K562 (cell line): ENCODE measurements around the gene CACNA2D4. TPM values are rescaled to one million over a fixed set of nuclear protein-coding genes. Genes with fewer than 3 reads are reported as not detected.

Experiments
- ATAC-seq: fragments of 200-7000 bp; cut with Tn5 transposase; 3 replicates; pipeline ENCODE4 v1.9.1; 2020; ENCODE audit warnings: moderate library complexity
- BruUV-seq: library from RNA; stranded (reverse); fragments of 400-500 nt; replicated peaks from 2 replicates; lab custom pipeline; 2021; lab: Mats Ljungman, UMichigan
- CTCF ChIA-PET: fragments of 300-600 bp; formaldehyde crosslinking; extraction: SDS; loops from one replicate; lab custom pipeline; 2021; ENCODE audit warnings: low intra/inter-chr PET ratio; lab: Yijun Ruan, JAX
- POLR2A ChIA-PET: fragments of 300-600, 350-650 bp; sonication (Branson Sonifier 250); formaldehyde crosslinking; extraction: SDS; loops from one replicate; lab custom pipeline; 2021; ENCODE audit warnings: antibody characterized with exemption, inconsistent platforms; lab: Yijun Ruan, JAX
- DNase-seq, 4 experiments: peaks; one replicate each; pipeline versions ENCODE4 v3.0.0 to v3.0.0-alpha.2; 2011 to 2018; ENCODE audit warnings: low spot score in 3 of 4, mixed read lengths in 3 of 4; ENCODE audit errors: extremely low read depth in 1 of 4
- FAIRE-seq: peaks from 2 replicates; lab custom pipeline; 2011; peaks lifted over from hg19 to GRCh38; lab: Jason Lieb, UNC
- H2AFZ ChIP-seq: 2 replicates; pipeline ENCODE4 v1.6.0; 2011; ENCODE audit warnings: low read depth, low read length, control low read depth, inconsistent platforms
- H3K27ac ChIP-seq: fragments of 200-600 bp; 3 replicates; pipeline ENCODE4 v1.8.0; 2011; ENCODE audit warnings: low read depth, mild to moderate bottlenecking, control low read depth, inconsistent platforms, low read length, moderate library complexity, mixed read lengths; ENCODE audit errors: extremely low read depth
- H3K27me3 ChIP-seq, 2 experiments: fragments of 300-600 bp in 1 of 2; 2 replicates in 1 of 2; 3 replicates in 1 of 2; pipeline versions ENCODE4 v1.6.0 to v1.8.0; 2011; ENCODE audit warnings: inconsistent platforms in 2 of 2, low read length in 2 of 2, mild to moderate bottlenecking in 1 of 2, mixed read lengths in 1 of 2, moderate library complexity in 1 of 2; ENCODE audit not compliant: control insufficient read depth in 2 of 2, insufficient read depth in 2 of 2
- H3K36me3 ChIP-seq: fragments of 300-600 bp; 3 replicates; pipeline ENCODE4 v1.8.0; 2011; ENCODE audit warnings: mild to moderate bottlenecking, low read length, inconsistent platforms; ENCODE audit not compliant: control insufficient read depth, insufficient read depth
- H3K4me1 ChIP-seq, 2 experiments: fragments of 200-600 bp in 1 of 2; replicated peaks in 1 of 2; 2 replicates in 1 of 2; 3 replicates in 1 of 2; pipeline versions ENCODE4 v1.5.1 to v1.8.0; 2011; ENCODE audit warnings: inconsistent platforms in 2 of 2, low read length in 2 of 2, mild to moderate bottlenecking in 1 of 2, mixed read lengths in 1 of 2, moderate library complexity in 1 of 2; ENCODE audit not compliant: control insufficient read depth in 2 of 2, insufficient read depth in 2 of 2
- H3K4me2 ChIP-seq: 2 replicates; pipeline ENCODE4 v1.6.1; 2011; ENCODE audit warnings: low read length, control low read depth, inconsistent platforms, mixed read lengths; ENCODE audit not compliant: insufficient read depth
- H3K4me3 ChIP-seq: fragments of 200-600 bp; sonication (generic), shearing (Covaris generic); 2 replicates; pipeline ENCODE4 v1.5.1; 2016; ENCODE audit warnings: control low read depth, inconsistent platforms
- H3K79me2 ChIP-seq: fragments of 200-600 bp; 3 replicates; pipeline ENCODE4 v1.8.0; 2011; ENCODE audit warnings: low read length, inconsistent platforms; ENCODE audit not compliant: control insufficient read depth, insufficient read depth
- H3K9ac ChIP-seq, 2 experiments: 2 replicates each; pipeline versions ENCODE4 v1.6.0 to v1.6.1; 2011; ENCODE audit warnings: low read depth in 2 of 2, low read length in 2 of 2, control low read depth in 1 of 2, inconsistent platforms in 1 of 2, mild to moderate bottlenecking in 1 of 2, mixed read lengths in 1 of 2; ENCODE audit not compliant: insufficient read depth in 1 of 2
- H3K9me1 ChIP-seq: one replicate; pipeline ENCODE4 v1.6.0; 2011; ENCODE audit warnings: inconsistent platforms, mild to moderate bottlenecking, low read length, moderate library complexity; ENCODE audit not compliant: control insufficient read depth, insufficient read depth
- H3K9me3 ChIP-seq: replicated peaks from 2 replicates; pipeline ENCODE4 v1.5.1; 2011; ENCODE audit warnings: low read depth, low read length, inconsistent platforms; ENCODE audit not compliant: control insufficient read depth, insufficient read depth
- H4K20me1 ChIP-seq: replicated peaks from 2 replicates; pipeline ENCODE4 v1.6.1; 2011; ENCODE audit warnings: low read length, inconsistent platforms, mixed read lengths; ENCODE audit not compliant: control insufficient read depth, insufficient read depth
- CHD4 ChIP-seq: fragments of 200-600 bp; sonication (generic); IDR thresholded peaks from 3 replicates; pipeline ENCODE4 v1.6.1; 2012; ENCODE audit warnings: low read depth, mild to moderate bottlenecking, mixed read lengths, low read length, inconsistent platforms; ENCODE audit not compliant: insufficient read depth, insufficient replicate concordance, poor library complexity, severe bottlenecking
- FOSL1 ChIP-seq: fragments of 200-800 bp; sonication (Bioruptor generic); conservative IDR thresholded peaks from 2 replicates; pipeline ENCODE4 v1.6.1; 2016; ENCODE audit warnings: missing genetic modification characterization, missing compliant biosample characterization
- GATAD2B ChIP-seq: fragments of 450-650 bp; IDR thresholded peaks from 2 replicates; pipeline ENCODE4 v1.6.1; 2017; ENCODE audit warnings: mild to moderate bottlenecking, borderline replicate concordance
- GTF2F1 ChIP-seq: IDR thresholded peaks from 2 replicates; pipeline ENCODE4 v1.6.1; 2011; ENCODE audit warnings: low read depth, low read length, improper control_type of control experiment
- HNRNPUL1 ChIP-seq: fragments of 200-400 bp; formaldehyde crosslinking; IDR thresholded peaks from 2 replicates; pipeline ENCODE4 v1.6.1; 2017; ENCODE audit warnings: low read length
- LCOR ChIP-seq: sonication (generic); formaldehyde crosslinking; IDR thresholded peaks from 2 replicates; pipeline ENCODE4 v1.8.0; 2022; ENCODE audit warnings: mild to moderate bottlenecking, missing genetic modification reagents
- NR1H2 ChIP-seq: sonication (generic); formaldehyde crosslinking; IDR thresholded peaks from 2 replicates; pipeline ENCODE4 v1.4.0; 2020; ENCODE audit warnings: mild to moderate bottlenecking, missing genetic modification reagents
- ZNF445 ChIP-seq: fragments of 250-450 bp; sonication (Bioruptor Pico); IDR thresholded peaks from 2 replicates; pipeline ENCODE4 v1.4.0; 2020; ENCODE audit warnings: low read depth, mild to moderate bottlenecking, moderate library complexity
- WGBS: fragments of 100-300 bp; shearing (Covaris generic); methylation state at CpG from one replicate; pipeline ENCODE4 v1.1.6; 2016; ENCODE audit warnings: low coverage, mixed read lengths; ENCODE audit not compliant: insufficient coverage; ENCODE audit errors: missing lambda C conversion rate; 5-methylcytosine and 5-hydroxymethylcytosine counted together
- in situ Hi-C: fragments of 300-500 bp; cut with MboI; formaldehyde crosslinking; loops from 4 replicates; pipeline ENCODE4 v1.15.0; 2018; ENCODE audit warnings: inconsistent platforms, mixed read lengths
- intact Hi-C: fragments of 100-400 bp; cut with micrococcal nuclease; formaldehyde crosslinking; loops from 2 replicates; pipeline ENCODE4 v1.14.2; 2022
- polyA plus RNA-seq, 8 experiments: library from polyadenylated mRNA; depleted of rRNA in 4 of 8; stranded (reverse) in 5 of 8; unstranded in 3 of 8; fragments of >200 nt; fragmentation: Nextera tagmentation in 2 of 8; fragmentation: Illumina TruSeq in 1 of 8; extraction: Ambion mirVana in 2 of 8; extraction: Trizol in 1 of 8; gene quantifications; 2 replicates each; pipeline versions ENCODE4 v1.2.1 to v1.2.3, GENCODE V29; 2011 to 2014; ENCODE audit warnings: inconsistent platforms in 1 of 8, missing spikeins in 1 of 8
- total RNA-seq, 7 experiments: library from RNA; depleted of rRNA in 6 of 7; stranded (reverse); fragments of >200 nt in 6 of 7; fragmentation: Illumina TruSeq in 2 of 7; extraction: Trizol in 2 of 7; gene quantifications; 2 replicates each; pipeline versions ENCODE4 v1.2.1 to v1.2.3, GENCODE V29; 2011 to 2021; ENCODE audit warnings: low replicate concordance in 1 of 7
- TF ChIP-seq, protein P1 (sequence below): fragments of 450-650 bp; IDR thresholded peaks from 2 replicates; pipeline ENCODE4 v1.6.1; 2018; ENCODE audit warnings: mild to moderate bottlenecking, low read depth; ENCODE audit not compliant: partially characterized antibody

Gene CACNA2D4
- total and polyA plus RNA-seq, 9 of the 15 experiments (the other 6 are each of a cell fraction or from before 2014, with no cell fraction given) = 0.04 to 0.69 (median 0.40) TPM; not detected in 3

DNA sequence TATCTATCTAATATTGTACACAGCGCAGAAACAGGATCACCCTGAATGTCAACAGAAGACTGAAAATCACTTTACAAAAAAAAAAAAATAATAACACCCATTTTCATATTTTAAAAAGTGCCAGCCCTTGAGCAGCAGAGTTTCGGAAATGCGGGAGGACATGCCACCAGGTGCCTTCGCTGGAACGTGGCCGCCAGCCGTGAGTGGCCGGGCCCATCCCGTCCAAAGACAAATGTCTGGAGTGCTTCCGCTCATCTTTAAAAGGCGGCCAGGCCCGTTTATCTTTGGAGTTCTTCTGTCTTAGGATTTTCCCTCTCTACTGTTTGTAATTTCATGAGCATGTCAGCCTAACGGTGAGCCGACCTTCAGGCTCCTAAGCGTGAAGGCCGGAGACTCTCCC lies 54.6 kb downstream of the CACNA2D4 start:
- Histone ChIP-seq H3K4me3 (no peak overlapping the region), H3K4me2 (no peak overlapping the region), H3K4me1 (no peaks in the 10 kb centered on the region), H3K27me3 (peaks cover 3 to 33% of the 10 kb centered on the region in 2 experiments; a peak in 3 of 5 replicates), H3K9ac (no peak overlapping the region), H3K9me3 (no peaks in the 10 kb centered on the region), H3K9me1 (no peaks in the 10 kb centered on the region), H2AFZ (no peak overlapping the region), H3K36me3 (no peaks in the 10 kb centered on the region), H3K27ac (no peak overlapping the region), H3K79me2 (no peaks in the 10 kb centered on the region), H4K20me1 (no peaks in the 10 kb centered on the region)
- 16% methylated on average over 16 of the region's 16 CpGs for WGBS
- intact Hi-C loops (no loop called here), in situ Hi-C loops (no loop called here)
- TF ChIP-seq LCOR = no peak
- no peak for TF ChIP-seq NR1H2 (CRISPR knock-in tag)
- TF ChIP-seq GATAD2B = no peak
- no peak for TF ChIP-seq GTF2F1
- TF ChIP-seq, protein P1, sequence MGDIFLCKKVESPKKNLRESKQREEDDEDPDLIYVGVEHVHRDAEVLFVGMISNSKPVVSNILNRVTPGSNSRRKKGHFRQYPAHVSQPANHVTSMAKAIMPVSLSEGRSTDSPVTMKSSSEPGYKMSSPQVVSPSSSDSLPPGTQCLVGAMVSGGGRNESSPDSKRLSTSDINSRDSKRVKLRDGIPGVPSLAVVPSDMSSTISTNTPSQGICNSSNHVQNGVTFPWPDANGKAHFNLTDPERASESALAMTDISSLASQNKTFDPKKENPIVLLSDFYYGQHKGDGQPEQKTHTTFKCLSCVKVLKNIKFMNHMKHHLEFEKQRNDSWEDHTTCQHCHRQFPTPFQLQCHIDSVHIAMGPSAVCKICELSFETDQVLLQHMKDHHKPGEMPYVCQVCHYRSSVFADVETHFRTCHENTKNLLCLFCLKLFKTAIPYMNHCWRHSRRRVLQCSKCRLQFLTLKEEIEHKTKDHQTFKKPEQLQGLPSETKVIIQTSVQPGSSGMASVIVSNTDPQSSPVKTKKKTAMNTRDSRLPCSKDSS = no peak
- TF ChIP-seq FOSL1 (tag) = no peak
- TF ChIP-seq ZNF445 (CRISPR knock-in tag) = no peak
- TF ChIP-seq CHD4 = no peak
- no peak for TF ChIP-seq HNRNPUL1
- ATAC-seq (no peak), FAIRE-seq (no peak), DNase-seq (no peak)
- BruUV-seq = no TSS peak
- CTCF ChIA-PET = no interaction called here
- POLR2A ChIA-PET = interaction anchor here (0.6 to 1.0 kb wide), 2 partner anchors 11 to 766 kb away, joined by 3 to 4 read pairs; no protein-coding TSS in a partner anchor
